HepG2 (cell line): ENCODE data around the gene TNS1. TPM values are rescaled to one million over a fixed set of nuclear protein-coding genes. Genes with fewer than 3 reads are reported as not detected.
A peak's percentile ranks its signal among the peaks of the same experiment; 100 is the strongest.

ENCODE experiments used
- BRF2 ChIP-seq: sonication (generic); formaldehyde crosslinking; IDR thresholded peaks from 2 replicates; pipeline ENCODE4 v1.8.1; 2022; ENCODE audit warnings: mild to moderate bottlenecking, missing genetic modification reagents
- ELF4 ChIP-seq: sonication (generic); formaldehyde crosslinking; IDR thresholded peaks from 2 replicates; pipeline ENCODE4 v1.5.0; 2020; ENCODE audit warnings: missing genetic modification reagents, mild to moderate bottlenecking, moderate library complexity, borderline replicate concordance
- HDAC6 ChIP-seq: fragments of 200-600 bp; sonication (generic); IDR thresholded peaks from 2 replicates; pipeline ENCODE4 v1.7.0; 2017; ENCODE audit warnings: mild to moderate bottlenecking, antibody characterized with exemption, low read length, low read depth
- HMGXB4 ChIP-seq, 2 experiments: sonication (generic) in 1 of 2; formaldehyde crosslinking in 1 of 2; IDR thresholded peaks; 2 replicates each; pipeline versions ENCODE4 v1.4.0 to v1.6.1; 2018 to 2020; ENCODE audit warnings: missing genetic modification reagents in 2 of 2, borderline replicate concordance in 1 of 2, low read depth in 1 of 2, mild to moderate bottlenecking in 1 of 2, missing biosample characterization in 1 of 2
- ISX ChIP-seq: sonication (generic); formaldehyde crosslinking; conservative IDR thresholded peaks from 2 replicates; pipeline ENCODE4 v1.5.0; 2020; ENCODE audit warnings: missing genetic modification reagents
- MYNN ChIP-seq: sonication (generic); formaldehyde crosslinking; IDR thresholded peaks from 2 replicates; pipeline ENCODE4 v1.4.0; 2020; ENCODE audit warnings: mild to moderate bottlenecking, low read depth, missing genetic modification reagents
- NFAT5 ChIP-seq: sonication (generic); formaldehyde crosslinking; IDR thresholded peaks from 2 replicates; pipeline ENCODE4 v1.4.0; 2020; ENCODE audit warnings: missing genetic modification reagents
- POLR2A ChIP-seq, 2 experiments: IDR thresholded peaks; 2 replicates each; pipeline ENCODE4 v1.6.1; 2011; ENCODE audit warnings: low read depth in 2 of 2, low read length in 2 of 2, mild to moderate bottlenecking in 1 of 2, moderate library complexity in 1 of 2; ENCODE audit not compliant: insufficient read depth in 1 of 2
- RFXANK ChIP-seq: IDR thresholded peaks from 2 replicates; pipeline ENCODE4 v1.6.1; 2016
- RXRA ChIP-seq: sonication (generic); formaldehyde crosslinking; IDR thresholded peaks from 2 replicates; pipeline ENCODE4 v1.5.1; 2020; ENCODE audit warnings: missing genetic modification reagents
- RXRB ChIP-seq: IDR thresholded peaks from 2 replicates; pipeline ENCODE4 v1.6.1; 2016; ENCODE audit warnings: borderline replicate concordance, missing genetic modification reagents, missing compliant biosample characterization
- SMC3 ChIP-seq: IDR thresholded peaks from 2 replicates; pipeline ENCODE4 v1.6.1; 2011; ENCODE audit warnings: low read length, improper control_type of control experiment
- ZBTB1 ChIP-seq: sonication (generic); formaldehyde crosslinking; IDR thresholded peaks from 2 replicates; pipeline ENCODE4 v1.4.0; 2020; ENCODE audit warnings: missing genetic modification reagents, borderline replicate concordance
- ZEB1 ChIP-seq: IDR thresholded peaks from 2 replicates; pipeline ENCODE4 v1.6.1; 2012; ENCODE audit warnings: mild to moderate bottlenecking, low read depth, inconsistent platforms; ENCODE audit not compliant: insufficient replicate concordance
- ZFX ChIP-seq: sonication (generic); formaldehyde crosslinking; IDR thresholded peaks from 2 replicates; pipeline ENCODE4 v1.4.0; 2020; ENCODE audit warnings: mild to moderate bottlenecking, low read depth, missing genetic modification reagents, moderate library complexity
- ZNF121 ChIP-seq: sonication (generic); formaldehyde crosslinking; IDR thresholded peaks from 2 replicates; pipeline ENCODE4 v1.5.0; 2020; ENCODE audit warnings: mild to moderate bottlenecking, missing genetic modification reagents
- ZNF33A ChIP-seq: sonication (generic); formaldehyde crosslinking; IDR thresholded peaks from 2 replicates; pipeline ENCODE4 v1.5.1; 2020; ENCODE audit warnings: missing genetic modification reagents, mild to moderate bottlenecking, moderate library complexity, borderline replicate concordance
- ZNF468 ChIP-seq: sonication (generic); formaldehyde crosslinking; IDR thresholded peaks from 2 replicates; pipeline ENCODE4 v1.8.0; 2022; ENCODE audit warnings: mild to moderate bottlenecking, moderate library complexity, missing genetic modification reagents
- ZNF512 ChIP-seq: sonication (generic); formaldehyde crosslinking; IDR thresholded peaks from 2 replicates; pipeline ENCODE4 v1.4.0; 2020; ENCODE audit warnings: mild to moderate bottlenecking, missing genetic modification reagents
- ZNF709 ChIP-seq: sonication (generic); formaldehyde crosslinking; IDR thresholded peaks from 2 replicates; pipeline ENCODE4 v1.5.0; 2020; ENCODE audit warnings: mild to moderate bottlenecking, missing genetic modification reagents
- ZNF749 ChIP-seq: sonication (generic); formaldehyde crosslinking; IDR thresholded peaks from 2 replicates; pipeline ENCODE4 v1.8.0; 2022; ENCODE audit warnings: mild to moderate bottlenecking, missing genetic modification reagents, moderate library complexity, borderline replicate concordance
- polyA plus RNA-seq, 8 experiments: library from polyadenylated mRNA; depleted of rRNA in 3 of 8; stranded (reverse) in 7 of 8; unstranded in 1 of 8; fragments of >200 nt; fragmentation: Illumina TruSeq in 4 of 8; extraction: Trizol in 4 of 8; gene quantifications; 2 replicates each; pipeline versions ENCODE4 v1.2.1 to v1.2.3, GENCODE V29; 2011 to 2016; ENCODE audit warnings: low read depth in 4 of 8, missing spikeins in 1 of 8, mixed read lengths in 1 of 8; ENCODE audit not compliant: insufficient read depth in 1 of 8
- total RNA-seq, 5 experiments: library from RNA; depleted of rRNA; stranded (reverse); fragments of >200 nt; fragmentation: Illumina TruSeq; extraction: Trizol; gene quantifications; 2 replicates each; pipeline ENCODE4 v1.2.3, GENCODE V29; 2016; ENCODE audit warnings: low read depth in 1 of 5

TNS1 gene
- total and polyA plus RNA-seq, 2 of the 13 experiments (the other 11 are each of a cell fraction or from before 2014, with no cell fraction given), result 1.9 to 118 TPM

GRCh38 chr2:217901835-217902378 lies 100.9 kb downstream of the TNS1 start (continued):
- TF ChIP-seq HDAC6, result no peak
- 0 out of 2 replicates have a peak, but pooled peaks have one; percentile 4 for TF ChIP-seq SMC3
- TF ChIP-seq RFXANK (CRISPR knock-in tag), result no peak
- no peak for TF ChIP-seq POLR2A (IDR thresholded peaks at IDR 0.05; ENCODE audit: insufficient read depth in 1 of 2, low read depth in 2 of 2, low read length in 2 of 2)
- TF ChIP-seq ZNF121 (CRISPR knock-in tag), result no peak
- TF ChIP-seq ZNF709 (CRISPR knock-in tag), result 0 out of 2 replicates have a peak, but pooled peaks have one; percentile 40
- 0 out of 2 replicates have a peak, but pooled peaks have one; percentile 8 for TF ChIP-seq ELF4 (CRISPR knock-in tag)
- no peak for TF ChIP-seq HMGXB4 (CRISPR knock-in tag; IDR thresholded peaks at IDR 0.05; ENCODE audit: borderline replicate concordance in 1 of 2, low read depth in 1 of 2)
- TF ChIP-seq RXRA, result no peak
- no peak; the same call in 1 of the 2 replicates for TF ChIP-seq MYNN (CRISPR knock-in tag)
- 0 out of 2 replicates have a peak, but pooled peaks have one; percentile 30 for TF ChIP-seq ZFX (CRISPR knock-in tag)
- 0 out of 2 replicates have a peak, but pooled peaks have one; percentile 27 for TF ChIP-seq ISX (CRISPR knock-in tag)
- no peak for TF ChIP-seq ZEB1
- TF ChIP-seq RXRB (CRISPR knock-in tag), result no peak
- no peak for TF ChIP-seq ZBTB1
- TF ChIP-seq ZNF468 (CRISPR knock-in tag), result no peak
- TF ChIP-seq BRF2 (CRISPR knock-in tag), result no peak
- no peak for TF ChIP-seq ZNF749 (CRISPR knock-in tag)
- TF ChIP-seq NFAT5 (CRISPR knock-in tag), result no peak
- TF ChIP-seq ZNF33A (CRISPR knock-in tag), result no peak
- TF ChIP-seq ZNF512 (CRISPR knock-in tag), result no peak; the same call in 1 of the 2 replicates
